Uterus (tissue), 4 donors: ENCODE data around the gene CAMTA1. TPM values are rescaled to one million over a fixed set of nuclear protein-coding genes. Genes with fewer than 3 reads are reported as not detected.

ENCODE experiments used
- DNase-seq, 2 donors: peaks; one replicate each; pipeline ENCODE4 v3.0.0-alpha.2; 2019 to 2020
- H3K27ac ChIP-seq, 2 donors: fragments of 200-600 bp; sonication (generic); 1 replicate in 1 of 2; 2 replicates in 1 of 2; pipeline ENCODE4 v1.5.1; 2016 to 2018
- H3K27me3 ChIP-seq, 2 donors: fragments of 200-600 bp; sonication (generic); one replicate each; pipeline ENCODE4 v1.5.1; 2018 to 2019; ENCODE audit warnings: control low read depth in 1 of 2
- H3K36me3 ChIP-seq, 2 donors: fragments of 200-600 bp; sonication (generic); one replicate each; pipeline ENCODE4 v1.5.1; 2019; ENCODE audit warnings: control low read depth in 1 of 2
- H3K4me1 ChIP-seq, 2 donors: fragments of 200-600 bp; sonication (generic); one replicate each; pipeline ENCODE4 v1.5.1; 2018 to 2019; ENCODE audit warnings: control low read depth in 1 of 2
- H3K4me3 ChIP-seq, 2 donors: fragments of 200-600 bp; sonication (generic); 1 replicate in 1 of 2; 2 replicates in 1 of 2; pipeline ENCODE4 v1.5.1; 2018 to 2019; ENCODE audit warnings: mild to moderate bottlenecking in 1 of 2
- H3K9me3 ChIP-seq, 2 donors: fragments of 200-600 bp; sonication (generic); one replicate each; pipeline ENCODE4 v1.5.1; 2019; ENCODE audit warnings: control low read depth in 1 of 2
- POLR2A ChIP-seq, 2 donors: fragments of 450-650 bp; IDR thresholded peaks; one replicate each; pipeline ENCODE4 v1.6.1; 2016; ENCODE audit warnings: antibody characterized with exemption in 2 of 2, mild to moderate bottlenecking in 1 of 2, moderate library complexity in 1 of 2
- intact Hi-C: fragments of 100-400 bp; cut with DNase I; formaldehyde crosslinking; loops from one replicate; pipeline ENCODE4 v1.15.1; 2023; ENCODE audit warnings: low total_unique reads
- total RNA-seq, 4 donors: library from RNA; depleted of rRNA in 3 of 4; stranded (reverse); fragments of >200 nt in 3 of 4; gene quantifications; one replicate each; pipeline versions ENCODE4 v1.1.0 to v1.2.4, GENCODE V29; 2014 to 2023
- TF ChIP-seq, protein P1 (sequence below), 4 experiments: fragments of 200-600 bp in 2 of 4; fragments of 450-650 bp in 2 of 4; sonication (generic) in 2 of 4; IDR thresholded peaks; one replicate each; pipeline ENCODE4 v1.5.1; 2016 to 2019; ENCODE audit warnings: antibody characterized with exemption in 4 of 4, mild to moderate bottlenecking in 2 of 4, moderate library complexity in 1 of 4
- donor health status: DM: yes; HTN: yes; CAD: no.

Gene CAMTA1
- total RNA-seq, 4 donors from 2014 or later, result 29.7 to 427 (median 64.8) TPM

GRCh38 chr1:7000720-7001119 lies 215.5 kb downstream of the CAMTA1 start:
- TF ChIP-seq POLR2A (IDR thresholded peaks at IDR 0.05), result no peak
- TF ChIP-seq, protein P1, sequence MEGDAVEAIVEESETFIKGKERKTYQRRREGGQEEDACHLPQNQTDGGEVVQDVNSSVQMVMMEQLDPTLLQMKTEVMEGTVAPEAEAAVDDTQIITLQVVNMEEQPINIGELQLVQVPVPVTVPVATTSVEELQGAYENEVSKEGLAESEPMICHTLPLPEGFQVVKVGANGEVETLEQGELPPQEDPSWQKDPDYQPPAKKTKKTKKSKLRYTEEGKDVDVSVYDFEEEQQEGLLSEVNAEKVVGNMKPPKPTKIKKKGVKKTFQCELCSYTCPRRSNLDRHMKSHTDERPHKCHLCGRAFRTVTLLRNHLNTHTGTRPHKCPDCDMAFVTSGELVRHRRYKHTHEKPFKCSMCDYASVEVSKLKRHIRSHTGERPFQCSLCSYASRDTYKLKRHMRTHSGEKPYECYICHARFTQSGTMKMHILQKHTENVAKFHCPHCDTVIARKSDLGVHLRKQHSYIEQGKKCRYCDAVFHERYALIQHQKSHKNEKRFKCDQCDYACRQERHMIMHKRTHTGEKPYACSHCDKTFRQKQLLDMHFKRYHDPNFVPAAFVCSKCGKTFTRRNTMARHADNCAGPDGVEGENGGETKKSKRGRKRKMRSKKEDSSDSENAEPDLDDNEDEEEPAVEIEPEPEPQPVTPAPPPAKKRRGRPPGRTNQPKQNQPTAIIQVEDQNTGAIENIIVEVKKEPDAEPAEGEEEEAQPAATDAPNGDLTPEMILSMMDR (IDR thresholded peaks at IDR 0.05), result no peak
- Histone ChIP-seq H3K4me1 (no peaks in the 10 kb centered on the region), H3K27ac (no peak overlapping the region), H3K27me3 (no peaks in the 10 kb centered on the region), H3K4me3 (no peak overlapping the region), H3K9me3 (no peaks in the 10 kb centered on the region), H3K36me3 (no peaks in the 10 kb centered on the region)
- intact Hi-C loops, result no loop called here
- no peak for DNase-seq

- Histone ChIP-seq H3K27ac (no peak overlapping the region), H3K4me1 (no peaks in the 10 kb centered on the region), H3K9me3 (no peaks in the 10 kb centered on the region), H3K36me3 (no peaks in the 10 kb centered on the region), H3K4me3 (no peak overlapping the region), H3K27me3 (no peaks in the 10 kb centered on the region)
- DNase-seq, result no peak
- TF ChIP-seq, protein P1 (IDR thresholded peaks at IDR 0.05), result no peak
- no peak for TF ChIP-seq POLR2A (IDR thresholded peaks at IDR 0.05)
- intact Hi-C loops, result no loop called here
These were observed 217.5 kb downstream of the CAMTA1 start for GRCh38 chr1:7002728-7003127.

- TF ChIP-seq, protein P1 (IDR thresholded peaks at IDR 0.05), result no peak
- no peak for TF ChIP-seq POLR2A (IDR thresholded peaks at IDR 0.05)
- Histone ChIP-seq H3K27ac (no peak overlapping the region), H3K36me3 (no peaks in the 10 kb centered on the region), H3K4me1 (no peaks in the 10 kb centered on the region), H3K27me3 (no peaks in the 10 kb centered on the region), H3K4me3 (no peak overlapping the region), H3K9me3 (no peaks in the 10 kb centered on the region)
- intact Hi-C loops, result no loop called here
- DNase-seq, result no peak
These were observed 218.4 kb downstream of the CAMTA1 start for GRCh38 chr1:7003676-7004075.

DNA sequence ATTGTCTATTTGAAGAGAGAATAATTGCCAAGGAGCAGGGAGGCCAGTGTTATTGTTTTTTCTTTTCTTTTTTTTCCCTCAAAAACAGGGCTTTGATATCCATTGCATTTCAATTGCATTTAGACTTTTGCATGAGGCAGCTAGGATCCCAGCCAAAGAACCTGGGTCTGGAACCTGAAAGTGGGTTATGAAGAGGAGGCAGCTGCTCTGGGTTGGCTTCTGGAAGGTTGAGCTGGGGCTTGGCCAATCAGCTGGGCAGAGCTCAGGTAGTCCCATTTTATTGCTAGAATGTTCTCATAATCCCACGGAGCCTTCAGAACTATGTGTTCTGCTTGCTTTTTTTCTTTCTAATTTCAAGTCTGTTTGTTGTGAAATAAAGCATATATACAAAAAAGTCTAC lies 218.9 kb downstream of the CAMTA1 start:
- H3K4me3 ChIP-seq, result no peak overlapping the region
- TF ChIP-seq, protein P1 (IDR thresholded peaks at IDR 0.05), result no peak
- TF ChIP-seq POLR2A (IDR thresholded peaks at IDR 0.05), result no peak
- H3K27me3 ChIP-seq, result no peaks in the 10 kb centered on the region
- no peaks in the 10 kb centered on the region for H3K9me3 ChIP-seq
- no peak for DNase-seq
- H3K27ac ChIP-seq, result no peak overlapping the region
- no peaks in the 10 kb centered on the region for H3K4me1 ChIP-seq
- intact Hi-C loops, result no loop called here
- no peaks in the 10 kb centered on the region for H3K36me3 ChIP-seq

- Histone ChIP-seq H3K4me3 (no peak overlapping the region), H3K36me3 (no peaks in the 10 kb centered on the region), H3K27ac (no peak overlapping the region), H3K27me3 (no peaks in the 10 kb centered on the region), H3K9me3 (no peaks in the 10 kb centered on the region), H3K4me1 (no peaks in the 10 kb centered on the region)
- TF ChIP-seq POLR2A (IDR thresholded peaks at IDR 0.05), result no peak
- TF ChIP-seq, protein P1 (IDR thresholded peaks at IDR 0.05), result no peak
- intact Hi-C loops, result no loop called here
- DNase-seq, result no peak
These were observed 220.5 kb downstream of the CAMTA1 start for GRCh38 chr1:7005762-7006161.
